Peyer's patch (tissue), 4 donors: ENCODE measurements around the gene HOXA11. TPM values are rescaled to one million over a fixed set of nuclear protein-coding genes. Genes with fewer than 3 reads are reported as not detected.

Experiments
- DNase-seq, 3 donors: peaks; one replicate each; pipeline ENCODE4 v3.0.0-alpha.2; 2017 to 2019
- H3K27ac ChIP-seq, 4 donors: fragments of 200-600 bp; sonication (generic); one replicate each; pipeline ENCODE4 v1.5.1; 2016 to 2019
- H3K27me3 ChIP-seq, 2 donors: fragments of 200-600 bp; sonication (generic); one replicate each; pipeline ENCODE4 v1.5.1; 2019
- H3K36me3 ChIP-seq, 3 donors: fragments of 200-600 bp; sonication (generic); one replicate each; pipeline ENCODE4 v1.5.1; 2016 to 2019
- H3K4me1 ChIP-seq, 4 donors: fragments of 200-600 bp; sonication (generic); one replicate each; pipeline ENCODE4 v1.5.1; 2016 to 2019
- H3K4me3 ChIP-seq, 4 donors: fragments of 200-600 bp; sonication (generic); 1 replicate in 3 of 4; 2 replicates in 1 of 4; pipeline ENCODE4 v1.5.1; 2016 to 2019; ENCODE audit warnings: mild to moderate bottlenecking in 1 of 4
- H3K9me3 ChIP-seq, 4 donors: fragments of 200-600 bp; sonication (generic); one replicate each; pipeline ENCODE4 v1.5.1; 2016 to 2019; ENCODE audit warnings: mild to moderate bottlenecking in 1 of 4
- POLR2A ChIP-seq, 2 donors: fragments of 450-650 bp; IDR thresholded peaks; one replicate each; pipeline ENCODE4 v1.5.1; 2017; ENCODE audit warnings: antibody characterized with exemption in 2 of 2, mild to moderate bottlenecking in 2 of 2, moderate library complexity in 2 of 2
- total RNA-seq, 4 donors: library from RNA; depleted of rRNA; stranded (reverse); fragments of >200 nt; gene quantifications; one replicate each; pipeline ENCODE4 v1.1.0, GENCODE V29; 2016
- TF ChIP-seq, protein P1 (sequence below), 6 experiments: fragments of 450-650 bp in 4 of 6; fragments of 200-600 bp in 2 of 6; sonication (generic) in 1 of 6; IDR thresholded peaks; one replicate each; pipeline ENCODE4 v1.5.1; 2017 to 2019; ENCODE audit warnings: antibody characterized with exemption in 6 of 6, mild to moderate bottlenecking in 3 of 6, moderate library complexity in 1 of 6

Gene HOXA11
- total RNA-seq, 4 donors from 2014 or later = not detected

- Histone ChIP-seq H3K4me3 (peak overlapping the region in 3 of 4 donors; percentile 37 to 84 (median 81)), H3K27me3 (peaks cover 0 to 16% of the 10 kb centered on the region in 2 donors), H3K9me3 (no peaks in the 10 kb centered on the region), H3K36me3 (no peaks in the 10 kb centered on the region), H3K4me1 (peaks cover 0 to 22% (median 11%) of the 10 kb centered on the region in 4 donors), H3K27ac (peak overlapping the region in 3 of 4 donors; percentile 85 to 88 (median 87))
- TF ChIP-seq, protein P1, sequence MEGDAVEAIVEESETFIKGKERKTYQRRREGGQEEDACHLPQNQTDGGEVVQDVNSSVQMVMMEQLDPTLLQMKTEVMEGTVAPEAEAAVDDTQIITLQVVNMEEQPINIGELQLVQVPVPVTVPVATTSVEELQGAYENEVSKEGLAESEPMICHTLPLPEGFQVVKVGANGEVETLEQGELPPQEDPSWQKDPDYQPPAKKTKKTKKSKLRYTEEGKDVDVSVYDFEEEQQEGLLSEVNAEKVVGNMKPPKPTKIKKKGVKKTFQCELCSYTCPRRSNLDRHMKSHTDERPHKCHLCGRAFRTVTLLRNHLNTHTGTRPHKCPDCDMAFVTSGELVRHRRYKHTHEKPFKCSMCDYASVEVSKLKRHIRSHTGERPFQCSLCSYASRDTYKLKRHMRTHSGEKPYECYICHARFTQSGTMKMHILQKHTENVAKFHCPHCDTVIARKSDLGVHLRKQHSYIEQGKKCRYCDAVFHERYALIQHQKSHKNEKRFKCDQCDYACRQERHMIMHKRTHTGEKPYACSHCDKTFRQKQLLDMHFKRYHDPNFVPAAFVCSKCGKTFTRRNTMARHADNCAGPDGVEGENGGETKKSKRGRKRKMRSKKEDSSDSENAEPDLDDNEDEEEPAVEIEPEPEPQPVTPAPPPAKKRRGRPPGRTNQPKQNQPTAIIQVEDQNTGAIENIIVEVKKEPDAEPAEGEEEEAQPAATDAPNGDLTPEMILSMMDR (IDR thresholded peaks at IDR 0.05) = no peak
- no peak for TF ChIP-seq POLR2A (IDR thresholded peaks at IDR 0.05)
- DNase-seq = peak in 2 of 3 donors; percentile 46 to 56
Measured at GRCh38 chr7:27172315-27172774, 12.7 kb downstream of the HOXA11 start.

DNA sequence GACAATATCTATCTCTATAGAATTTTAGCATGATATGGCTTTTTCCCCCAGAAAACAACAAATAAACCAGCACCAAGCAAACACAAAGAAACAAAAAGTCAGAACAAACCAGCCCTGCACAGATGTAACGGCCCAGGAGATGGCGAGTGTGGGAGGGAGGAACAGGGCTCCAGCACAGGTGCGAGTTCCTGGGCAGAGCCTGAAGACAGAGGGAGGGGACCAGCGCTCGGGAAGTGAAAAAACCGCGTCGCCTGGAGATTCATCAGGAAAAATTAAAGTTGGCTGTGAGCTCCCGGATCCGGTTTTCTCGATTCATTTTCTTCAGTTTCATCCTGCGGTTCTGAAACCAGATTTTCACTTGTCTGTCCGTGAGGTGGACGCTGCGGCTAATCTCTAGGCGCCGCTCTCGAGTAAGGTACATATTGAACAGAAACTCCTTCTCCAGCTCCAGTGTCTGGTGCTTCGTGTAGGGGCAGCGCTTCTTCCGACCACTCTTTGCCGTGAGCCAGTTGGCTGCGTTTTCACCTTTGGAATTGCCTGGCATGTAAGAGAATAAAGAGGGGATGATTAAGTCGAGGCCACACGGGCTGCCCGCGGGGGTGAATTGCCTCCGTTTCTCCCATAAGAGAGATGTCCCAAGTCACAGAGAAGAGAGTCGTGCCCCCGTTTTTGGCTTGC, 13.3 kb downstream of the HOXA11 start:
- TF ChIP-seq POLR2A (IDR thresholded peaks at IDR 0.05) = peak in 1 of 2 donors; percentile 16
- TF ChIP-seq, protein P1 (IDR thresholded peaks at IDR 0.05) = no peak
- Histone ChIP-seq H3K36me3 (no peaks in the 10 kb centered on the region), H3K27ac (peak overlapping the region in 3 of 4 donors; percentile 85 to 88 (median 87)), H3K4me1 (peaks cover 0 to 22% (median 11%) of the 10 kb centered on the region in 4 donors), H3K9me3 (no peaks in the 10 kb centered on the region), H3K4me3 (peak overlapping the region in 3 of 4 donors; percentile 37 to 84 (median 81)), H3K27me3 (peaks cover 0 to 16% of the 10 kb centered on the region in 2 donors)
- DNase-seq = peak in 2 of 3 donors; percentile 54 to 68

GRCh38 chr7:27171325-27171636, 13.8 kb downstream of the HOXA11 start:
- Histone ChIP-seq H3K27ac (peak overlapping the region in 3 of 4 donors; percentile 85 to 88 (median 87)), H3K4me1 (peaks cover 0 to 24% (median 13%) of the 10 kb centered on the region in 4 donors), H3K36me3 (no peaks in the 10 kb centered on the region), H3K27me3 (peaks cover 0 to 21% of the 10 kb centered on the region in 2 donors), H3K4me3 (peak overlapping the region in 2 of 4 donors; percentile 81 to 84), H3K9me3 (peaks cover 0 to 3% (median 0%) of the 10 kb centered on the region in 4 donors)
- peak in 2 of 3 donors; percentile 74 to 77 for DNase-seq
- TF ChIP-seq, protein P1 (IDR thresholded peaks at IDR 0.05) = no peak
- TF ChIP-seq POLR2A (IDR thresholded peaks at IDR 0.05) = no peak

- Histone ChIP-seq H3K36me3 (no peaks in the 10 kb centered on the region), H3K27me3 (peaks cover 0 to 22% of the 10 kb centered on the region in 2 donors), H3K27ac (peak overlapping the region in 3 of 4 donors; percentile 85 to 89 (median 87)), H3K4me3 (peak overlapping the region in 3 of 4 donors; percentile 33 to 84 (median 81)), H3K4me1 (peaks cover 0 to 28% (median 16%) of the 10 kb centered on the region in 4 donors), H3K9me3 (peaks cover 0 to 9% (median 0%) of the 10 kb centered on the region in 4 donors)
- TF ChIP-seq POLR2A (IDR thresholded peaks at IDR 0.05) = no peak
- TF ChIP-seq, protein P1 (IDR thresholded peaks at IDR 0.05) = no peak
- no peak for DNase-seq
Measured at GRCh38 chr7:27170426-27171324, 14.4 kb downstream of the HOXA11 start.

- H3K27me3 ChIP-seq = peaks cover 0 to 22% of the 10 kb centered on the region in 2 donors
- peak overlapping the region; percentile 51 to 89 (median 77) for H3K27ac ChIP-seq
- H3K36me3 ChIP-seq = no peaks in the 10 kb centered on the region
- peaks cover 0 to 13% (median 0%) of the 10 kb centered on the region in 4 donors for H3K9me3 ChIP-seq
- H3K4me3 ChIP-seq = peak overlapping the region; percentile 11 to 81 (median 45)
- DNase-seq = peak in 2 of 3 donors; percentile 48 to 68
- peaks cover 0 to 27% (median 12%) of the 10 kb centered on the region in 4 donors for H3K4me1 ChIP-seq
- TF ChIP-seq, protein P1 (IDR thresholded peaks at IDR 0.05) = no peak
- no peak for TF ChIP-seq POLR2A (IDR thresholded peaks at IDR 0.05)
Measured at GRCh38 chr7:27169658-27170425, 15.2 kb downstream of the HOXA11 start.
